ENCODE measurements around the gene OR10K1. TPM values are rescaled to one million over a fixed set of nuclear protein-coding genes. Genes with fewer than 3 reads are reported as not detected.

Gene OR10K1
- total RNA-seq, 4 donors from 2014 or later: not detected

GRCh38 chr1:158494796-158495195 lies 33.2 kb downstream of the OR10K1 start:
- no peak for TF ChIP-seq POLR2A (IDR thresholded peaks at IDR 0.05)
- TF ChIP-seq CTCF (IDR thresholded peaks at IDR 0.05): no peak
- intact Hi-C loops (cut with DNase I): no loop called here
- Histone ChIP-seq H3K27me3 (no peaks in the 10 kb centered on the region), H3K27ac (no peak overlapping the region), H3K9me3 (no peaks in the 10 kb centered on the region), H3K36me3 (no peaks in the 10 kb centered on the region), H3K4me3 (no peak overlapping the region), H3K4me1 (no peaks in the 10 kb centered on the region)
- 56 to 64% methylated on average over 2 of the region's 2 CpGs for WGBS, 2 donors
- DNase-seq: no peak

DNA sequence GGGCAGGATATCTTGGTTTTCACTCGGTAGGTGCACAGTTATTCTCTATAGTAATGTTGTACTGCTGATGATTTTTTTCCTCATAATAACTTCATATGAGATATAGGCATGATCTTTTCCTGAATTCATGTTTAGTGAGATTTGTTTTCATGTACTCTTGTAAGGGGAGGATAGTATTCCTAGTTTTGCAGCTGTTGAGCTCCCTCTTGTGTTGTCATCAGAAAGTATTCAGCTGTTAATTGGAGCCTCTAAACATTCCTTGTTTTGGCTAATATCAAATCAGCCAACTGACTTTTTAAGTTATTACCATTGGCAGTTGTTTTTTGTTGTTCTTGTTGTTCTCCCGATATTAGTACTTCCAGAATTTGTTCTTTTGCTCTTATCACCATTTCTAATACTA lies 34.7 kb downstream of the OR10K1 start:
- H3K27me3 ChIP-seq: no peaks in the 10 kb centered on the region
- H3K4me3 ChIP-seq: no peak overlapping the region
- peaks cover 0 to 2% (median 0%) of the 10 kb centered on the region in 3 donors for H3K9me3 ChIP-seq
- no peak overlapping the region for H3K27ac ChIP-seq
- no peaks in the 10 kb centered on the region for H3K36me3 ChIP-seq
- H3K4me1 ChIP-seq: no peaks in the 10 kb centered on the region
- 39 to 47% methylated on average over 2 of the region's 2 CpGs for WGBS, 2 donors
- TF ChIP-seq CTCF (IDR thresholded peaks at IDR 0.05): no peak
- intact Hi-C loops (cut with DNase I): no loop called here
- DNase-seq: no peak

GRCh38 chr1:158506369-158506987 lies 44.8 kb downstream of the OR10K1 start:
- TF ChIP-seq CTCF (IDR thresholded peaks at IDR 0.05): peak in 3 of 6 experiments; percentile 22 to 49 (median 30)
- TF ChIP-seq POLR2A (IDR thresholded peaks at IDR 0.05): no peak
- H3K4me3 ChIP-seq: no peak overlapping the region
- no peak for DNase-seq
- H3K36me3 ChIP-seq: no peaks in the 10 kb centered on the region
- H3K9me3 ChIP-seq: peaks cover 0 to 1% (median 0%) of the 10 kb centered on the region in 3 donors
- no peaks in the 10 kb centered on the region for H3K27me3 ChIP-seq
- H3K4me1 ChIP-seq: no peaks in the 10 kb centered on the region
- no peak overlapping the region for H3K27ac ChIP-seq
- intact Hi-C loops (cut with DNase I): no loop called here
- WGBS, 2 donors: 20 to 38% methylated on average over 1 of the region's 1 CpG

GRCh38 chr1:158507511-158507910 lies 45.9 kb downstream of the OR10K1 start:
- no peak overlapping the region for H3K27ac ChIP-seq
- intact Hi-C loops (cut with DNase I): no loop called here
- H3K36me3 ChIP-seq: no peaks in the 10 kb centered on the region
- DNase-seq: no peak
- WGBS, 2 donors: 65 to 74% methylated on average over 2 of the region's 2 CpGs
- no peak for TF ChIP-seq CTCF (IDR thresholded peaks at IDR 0.05)
- no peak for TF ChIP-seq POLR2A (IDR thresholded peaks at IDR 0.05)
- H3K4me3 ChIP-seq: no peak overlapping the region
- no peaks in the 10 kb centered on the region for H3K27me3 ChIP-seq
- no peaks in the 10 kb centered on the region for H3K9me3 ChIP-seq
- H3K4me1 ChIP-seq: no peaks in the 10 kb centered on the region

GRCh38 chr1:158509471-158510156 lies 48.0 kb downstream of the OR10K1 start:
- no peak for TF ChIP-seq CTCF (IDR thresholded peaks at IDR 0.05)
- no peak for TF ChIP-seq POLR2A (IDR thresholded peaks at IDR 0.05)
- Histone ChIP-seq H3K9me3 (no peaks in the 10 kb centered on the region), H3K4me3 (no peak overlapping the region), H3K27ac (no peak overlapping the region), H3K4me1 (no peaks in the 10 kb centered on the region), H3K36me3 (no peaks in the 10 kb centered on the region), H3K27me3 (no peaks in the 10 kb centered on the region)
- WGBS, 2 donors: 45 to 49% methylated on average over 4 of the region's 4 CpGs
- no peak for DNase-seq
- intact Hi-C loops (cut with DNase I): no loop called here
